HepG2 (cell line): ENCODE results near the gene KLHL33. TPM values are rescaled to one million over a fixed set of nuclear protein-coding genes. Genes with fewer than 3 reads are reported as not detected.
A peak's percentile ranks its signal among the peaks of the same experiment; 100 is the strongest.

ENCODE experiments used
- CCDC6 ChIP-seq: sonication (generic); formaldehyde crosslinking; IDR thresholded peaks from 2 replicates; pipeline ENCODE4 v1.8.1; 2022; ENCODE audit warnings: mild to moderate bottlenecking, missing genetic modification reagents, moderate library complexity
- ELF1 ChIP-seq: sonication (generic); formaldehyde crosslinking; IDR thresholded peaks from 2 replicates; pipeline ENCODE4 v1.4.0; 2020; ENCODE audit warnings: missing genetic modification reagents
- MAZ ChIP-seq, 2 experiments: sonication (generic) in 1 of 2; formaldehyde crosslinking in 1 of 2; IDR thresholded peaks; 2 replicates each; pipeline versions ENCODE4 v1.5.0 to v1.6.1; 2012 to 2020; ENCODE audit warnings: low read depth in 2 of 2, mild to moderate bottlenecking in 2 of 2, borderline replicate concordance in 1 of 2, improper control_type of control experiment in 1 of 2, low read length in 1 of 2, missing genetic modification reagents in 1 of 2, moderate library complexity in 1 of 2
- POLR2AphosphoS5 ChIP-seq: IDR thresholded peaks from 2 replicates; pipeline ENCODE4 v1.6.1; 2012; ENCODE audit warnings: low read depth, low read length
- SAP130 ChIP-seq: IDR thresholded peaks from 2 replicates; pipeline ENCODE4 v1.6.1; 2016; ENCODE audit warnings: low read depth
- TSC22D2 ChIP-seq: sonication (generic); formaldehyde crosslinking; IDR thresholded peaks from 2 replicates; pipeline ENCODE4 v1.5.1; 2020; ENCODE audit warnings: missing genetic modification reagents, mild to moderate bottlenecking, borderline replicate concordance
- YY1 ChIP-seq: IDR thresholded peaks from 2 replicates; pipeline ENCODE4 v1.6.1; 2011; ENCODE audit warnings: low read length, low read depth, moderate library complexity, mild to moderate bottlenecking; ENCODE audit not compliant: insufficient read depth, insufficient replicate concordance
- ZFYVE20 ChIP-seq: sonication (generic); formaldehyde crosslinking; IDR thresholded peaks from 2 replicates; pipeline ENCODE4 v1.8.0; 2023; ENCODE audit warnings: low read depth, mild to moderate bottlenecking, moderate library complexity, missing genetic modification reagents, borderline replicate concordance
- ZNF234 ChIP-seq: sonication (generic); formaldehyde crosslinking; conservative IDR thresholded peaks from 2 replicates; pipeline ENCODE4 v1.5.1; 2020; ENCODE audit warnings: mild to moderate bottlenecking, missing genetic modification reagents
- ZNF33A ChIP-seq: sonication (generic); formaldehyde crosslinking; IDR thresholded peaks from 2 replicates; pipeline ENCODE4 v1.5.1; 2020; ENCODE audit warnings: missing genetic modification reagents, mild to moderate bottlenecking, moderate library complexity, borderline replicate concordance
- ZNF572 ChIP-seq: sonication (generic); formaldehyde crosslinking; IDR thresholded peaks from 2 replicates; pipeline ENCODE4 v1.5.1; 2020; ENCODE audit warnings: mild to moderate bottlenecking, missing genetic modification reagents
- ZNF589 ChIP-seq: sonication (generic); formaldehyde crosslinking; conservative IDR thresholded peaks from 2 replicates; pipeline ENCODE4 v1.8.0; 2022; ENCODE audit warnings: mild to moderate bottlenecking, moderate library complexity, missing genetic modification reagents
- ZNF737 ChIP-seq: sonication (generic); formaldehyde crosslinking; IDR thresholded peaks from 2 replicates; pipeline ENCODE4 v1.5.0; 2020; ENCODE audit warnings: missing genetic modification reagents, mild to moderate bottlenecking, borderline replicate concordance
- ZSCAN25 ChIP-seq: sonication (generic); formaldehyde crosslinking; IDR thresholded peaks from 2 replicates; pipeline ENCODE4 v1.8.0; 2022; ENCODE audit warnings: mild to moderate bottlenecking, missing genetic modification reagents
- ZSCAN9 ChIP-seq: IDR thresholded peaks from 2 replicates; pipeline ENCODE4 v1.6.1; 2016; ENCODE audit warnings: borderline replicate concordance
- polyA plus RNA-seq, 8 experiments: library from polyadenylated mRNA; depleted of rRNA in 3 of 8; stranded (reverse) in 7 of 8; unstranded in 1 of 8; fragments of >200 nt; fragmentation: Illumina TruSeq in 4 of 8; extraction: Trizol in 4 of 8; gene quantifications; 2 replicates each; pipeline versions ENCODE4 v1.2.1 to v1.2.3, GENCODE V29; 2011 to 2016; ENCODE audit warnings: low read depth in 4 of 8, missing spikeins in 1 of 8, mixed read lengths in 1 of 8; ENCODE audit not compliant: insufficient read depth in 1 of 8
- total RNA-seq, 5 experiments: library from RNA; depleted of rRNA; stranded (reverse); fragments of >200 nt; fragmentation: Illumina TruSeq; extraction: Trizol; gene quantifications; 2 replicates each; pipeline ENCODE4 v1.2.3, GENCODE V29; 2016; ENCODE audit warnings: low read depth in 1 of 5
- TF ChIP-seq, protein P1 (sequence below): IDR thresholded peaks from 2 replicates; pipeline ENCODE4 v1.6.1; 2012; ENCODE audit warnings: low read depth, low read length, improper control_type of control experiment
- TF ChIP-seq, protein P2 (sequence below): sonication (generic); formaldehyde crosslinking; IDR thresholded peaks from 2 replicates; pipeline ENCODE4 v1.5.1; 2020; ENCODE audit warnings: mild to moderate bottlenecking, missing genetic modification reagents
- TF ChIP-seq, protein P3 (sequence below): sonication (generic); formaldehyde crosslinking; IDR thresholded peaks from 2 replicates; pipeline ENCODE4 v1.4.0; 2020; ENCODE audit warnings: mild to moderate bottlenecking, missing genetic modification reagents
- TF ChIP-seq, protein P4 (sequence below): sonication (generic); formaldehyde crosslinking; IDR thresholded peaks from 2 replicates; pipeline ENCODE4 v1.5.0; 2020; ENCODE audit warnings: mild to moderate bottlenecking, missing genetic modification reagents

KLHL33 gene
- total and polyA plus RNA-seq, 2 of the 13 experiments (the other 11 are each of a cell fraction or from before 2014, with no cell fraction given): not detected

DNA sequence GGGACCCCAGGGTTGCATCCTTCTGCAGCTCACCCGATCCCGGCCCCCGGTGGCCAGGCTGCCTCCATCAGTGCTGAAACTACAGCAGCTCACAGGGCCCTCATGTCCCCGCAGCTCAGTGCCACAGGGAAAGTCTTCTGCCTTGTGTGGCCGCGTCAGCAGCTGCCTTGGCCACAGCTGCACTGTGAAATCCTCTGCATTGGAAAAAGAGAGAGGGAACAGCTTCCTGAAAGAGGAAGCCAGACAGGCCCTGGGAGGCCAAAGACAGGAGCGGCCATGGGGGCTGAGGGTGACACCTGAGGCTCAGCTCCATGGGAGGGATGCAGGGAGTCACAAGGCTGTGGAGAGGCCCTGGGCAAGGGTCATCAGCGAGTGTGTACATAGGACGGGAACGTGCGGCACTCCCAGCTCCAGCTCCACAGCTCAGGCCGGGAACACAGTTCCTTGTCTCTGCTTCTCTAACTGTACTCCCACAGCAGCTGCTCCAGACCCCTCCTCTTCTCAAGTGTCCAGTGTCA, 59.8 kb downstream of the KLHL33 start (continued):
- TF ChIP-seq ZNF234 (CRISPR knock-in tag) (no peak), ELF1 (CRISPR knock-in tag) (0 out of 2 replicates have a peak, but pooled peaks have one; percentile 8), MAZ (IDR thresholded peaks at IDR 0.05; ENCODE audit: borderline replicate concordance, low read depth, low read length) (no peak), MAZ (CRISPR knock-in tag; IDR thresholded peaks at IDR 0.05; ENCODE audit: low read depth) (peak; percentile 54; the same call in 1 of the 2 replicates), YY1 (peak; percentile 52), ZSCAN9 (CRISPR knock-in tag) (no peak), ZNF589 (CRISPR knock-in tag) (no peak), ZNF737 (CRISPR knock-in tag) (0 out of 2 replicates have a peak, but pooled peaks have one; percentile 29), ZFYVE20 (no peak), POLR2AphosphoS5 (0 out of 2 replicates have a peak, but pooled peaks have one; percentile 28), ZNF33A (CRISPR knock-in tag) (no peak), ZSCAN25 (CRISPR knock-in tag) (peak; percentile 60; the same call in 1 of the 2 replicates), ZNF572 (peak; percentile 78; the same call in 1 of the 2 replicates), SAP130 (peak; percentile 75), TSC22D2 (CRISPR knock-in tag) (no peak), CCDC6 (CRISPR knock-in tag) (no peak)
- TF ChIP-seq, protein P1, sequence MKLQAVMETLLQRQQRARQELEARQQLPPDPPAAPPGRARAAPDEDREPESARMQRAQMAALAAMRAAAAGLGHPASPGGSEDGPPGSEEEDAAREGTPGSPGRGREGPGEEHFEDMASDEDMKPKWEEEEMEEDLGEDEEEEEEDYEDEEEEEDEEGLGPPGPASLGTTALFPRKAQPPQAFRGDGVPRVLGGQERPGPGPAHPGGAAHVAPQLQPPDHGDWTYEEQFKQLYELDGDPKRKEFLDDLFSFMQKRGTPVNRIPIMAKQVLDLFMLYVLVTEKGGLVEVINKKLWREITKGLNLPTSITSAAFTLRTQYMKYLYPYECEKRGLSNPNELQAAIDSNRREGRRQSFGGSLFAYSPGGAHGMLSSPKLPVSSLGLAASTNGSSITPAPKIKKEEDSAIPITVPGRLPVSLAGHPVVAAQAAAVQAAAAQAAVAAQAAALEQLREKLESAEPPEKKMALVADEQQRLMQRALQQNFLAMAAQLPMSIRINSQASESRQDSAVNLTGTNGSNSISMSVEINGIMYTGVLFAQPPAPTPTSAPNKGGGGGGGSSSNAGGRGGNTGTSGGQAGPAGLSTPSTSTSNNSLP: no peak
- TF ChIP-seq, protein P2, sequence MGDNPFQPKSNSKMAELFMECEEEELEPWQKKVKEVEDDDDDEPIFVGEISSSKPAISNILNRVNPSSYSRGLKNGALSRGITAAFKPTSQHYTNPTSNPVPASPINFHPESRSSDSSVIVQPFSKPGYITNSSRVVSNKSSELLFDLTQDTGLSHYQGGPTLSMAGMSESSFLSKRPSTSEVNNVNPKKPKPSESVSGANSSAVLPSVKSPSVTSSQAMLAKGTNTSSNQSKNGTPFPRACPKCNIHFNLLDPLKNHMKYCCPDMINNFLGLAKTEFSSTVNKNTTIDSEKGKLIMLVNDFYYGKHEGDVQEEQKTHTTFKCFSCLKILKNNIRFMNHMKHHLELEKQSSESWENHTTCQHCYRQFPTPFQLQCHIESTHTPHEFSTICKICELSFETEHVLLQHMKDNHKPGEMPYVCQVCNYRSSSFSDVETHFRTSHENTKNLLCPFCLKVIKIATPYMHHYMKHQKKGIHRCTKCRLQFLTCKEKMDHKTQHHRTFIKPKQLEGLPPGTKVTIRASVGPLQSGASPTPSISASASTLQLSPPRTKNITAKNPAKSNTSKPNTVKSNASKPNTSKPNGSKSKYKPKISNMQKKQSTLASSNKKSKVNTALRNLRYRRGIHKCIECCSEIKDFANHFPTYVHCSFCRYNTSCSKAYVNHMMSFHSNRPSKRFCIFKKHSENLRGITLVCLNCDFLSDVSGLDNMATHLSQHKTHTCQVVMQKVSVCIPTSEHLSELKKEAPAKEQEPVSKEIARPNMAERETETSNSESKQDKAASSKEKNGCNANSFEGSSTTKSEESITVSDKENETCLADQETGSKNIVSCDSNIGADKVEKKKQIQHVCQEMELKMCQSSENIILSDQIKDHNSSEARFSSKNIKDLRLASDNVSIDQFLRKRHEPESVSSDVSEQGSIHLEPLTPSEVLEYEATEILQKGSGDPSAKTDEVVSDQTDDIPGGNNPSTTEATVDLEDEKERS: no peak
- TF ChIP-seq, protein P3, sequence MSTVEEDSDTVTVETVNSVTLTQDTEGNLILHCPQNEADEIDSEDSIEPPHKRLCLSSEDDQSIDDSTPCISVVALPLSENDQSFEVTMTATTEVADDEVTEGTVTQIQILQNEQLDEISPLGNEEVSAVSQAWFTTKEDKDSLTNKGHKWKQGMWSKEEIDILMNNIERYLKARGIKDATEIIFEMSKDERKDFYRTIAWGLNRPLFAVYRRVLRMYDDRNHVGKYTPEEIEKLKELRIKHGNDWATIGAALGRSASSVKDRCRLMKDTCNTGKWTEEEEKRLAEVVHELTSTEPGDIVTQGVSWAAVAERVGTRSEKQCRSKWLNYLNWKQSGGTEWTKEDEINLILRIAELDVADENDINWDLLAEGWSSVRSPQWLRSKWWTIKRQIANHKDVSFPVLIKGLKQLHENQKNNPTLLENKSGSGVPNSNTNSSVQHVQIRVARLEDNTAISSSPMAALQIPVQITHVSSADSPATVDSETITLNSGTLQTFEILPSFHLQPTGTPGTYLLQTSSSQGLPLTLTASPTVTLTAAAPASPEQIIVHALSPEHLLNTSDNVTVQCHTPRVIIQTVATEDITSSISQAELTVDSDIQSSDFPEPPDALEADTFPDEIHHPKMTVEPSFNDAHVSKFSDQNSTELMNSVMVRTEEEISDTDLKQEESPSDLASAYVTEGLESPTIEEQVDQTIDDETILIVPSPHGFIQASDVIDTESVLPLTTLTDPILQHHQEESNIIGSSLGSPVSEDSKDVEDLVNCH (CRISPR knock-in tag): no peak
- TF ChIP-seq, protein P4, sequence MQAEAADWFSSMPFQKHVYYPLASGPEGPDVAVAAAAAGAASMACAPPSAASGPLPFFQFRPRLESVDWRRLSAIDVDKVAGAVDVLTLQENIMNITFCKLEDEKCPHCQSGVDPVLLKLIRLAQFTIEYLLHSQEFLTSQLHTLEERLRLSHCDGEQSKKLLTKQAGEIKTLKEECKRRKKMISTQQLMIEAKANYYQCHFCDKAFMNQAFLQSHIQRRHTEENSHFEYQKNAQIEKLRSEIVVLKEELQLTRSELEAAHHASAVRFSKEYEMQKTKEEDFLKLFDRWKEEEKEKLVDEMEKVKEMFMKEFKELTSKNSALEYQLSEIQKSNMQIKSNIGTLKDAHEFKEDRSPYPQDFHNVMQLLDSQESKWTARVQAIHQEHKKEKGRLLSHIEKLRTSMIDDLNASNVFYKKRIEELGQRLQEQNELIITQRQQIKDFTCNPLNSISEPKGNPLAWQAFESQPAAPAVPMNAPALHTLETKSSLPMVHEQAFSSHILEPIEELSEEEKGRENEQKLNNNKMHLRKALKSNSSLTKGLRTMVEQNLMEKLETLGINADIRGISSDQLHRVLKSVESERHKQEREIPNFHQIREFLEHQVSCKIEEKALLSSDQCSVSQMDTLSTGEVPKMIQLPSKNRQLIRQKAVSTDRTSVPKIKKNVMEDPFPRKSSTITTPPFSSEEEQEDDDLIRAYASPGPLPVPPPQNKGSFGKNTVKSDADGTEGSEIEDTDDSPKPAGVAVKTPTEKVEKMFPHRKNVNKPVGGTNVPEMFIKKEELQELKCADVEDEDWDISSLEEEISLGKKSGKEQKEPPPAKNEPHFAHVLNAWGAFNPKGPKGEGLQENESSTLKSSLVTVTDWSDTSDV (CRISPR knock-in tag): 0 out of 2 replicates have a peak, but pooled peaks have one; percentile 20
